Amniotic stem cell (primary cell): ENCODE measurements around the gene SOCS3.

ENCODE experiments used
- DNase-seq: peaks from one replicate; lab custom pipeline; 2025; lab: John Stamatoyannopoulos, UW

Gene SOCS3

GRCh38 chr17:78359997-78360370, at the start of gene SOCS3:
Gene SOCS3 (minus strand): TSS chr17:78360077. CDS start chr17:78359095, 982 bp downstream.
- DNase-seq, result peak; percentile 93

- no peak for DNase-seq
Observed at GRCh38 chr17:78409191-78409928, 49.5 kb upstream of the SOCS3 start.

- DNase-seq, result no peak
Observed at GRCh38 chr17:78408476-78409050, 48.7 kb upstream of the SOCS3 start.

GRCh38 chr17:78407387-78408000, 47.6 kb upstream of the SOCS3 start:
- DNase-seq, result no peak

- no peak for DNase-seq
Observed at GRCh38 chr17:78406920-78407319, 47.0 kb upstream of the SOCS3 start.

- DNase-seq, result no peak
Observed at GRCh38 chr17:78406396-78406795, 46.5 kb upstream of the SOCS3 start.

- no peak for DNase-seq
Observed at GRCh38 chr17:78403822-78404221, 43.9 kb upstream of the SOCS3 start.

GRCh38 chr17:78401891-78402290, 42.0 kb upstream of the SOCS3 start:
- DNase-seq, result no peak

- DNase-seq, result no peak
Observed at GRCh38 chr17:78401246-78401645, 41.4 kb upstream of the SOCS3 start.

GRCh38 chr17:78400581-78401240, 40.8 kb upstream of the SOCS3 start:
- DNase-seq, result no peak

GRCh38 chr17:78399693-78400144, 39.8 kb upstream of the SOCS3 start:
- DNase-seq, result no peak

- no peak for DNase-seq
Observed at GRCh38 chr17:78399028-78399692, 39.3 kb upstream of the SOCS3 start.

- DNase-seq, result no peak
Observed at GRCh38 chr17:78398390-78398789, 38.5 kb upstream of the SOCS3 start.

- DNase-seq, result peak; percentile 20
Observed at GRCh38 chr17:78397681-78398101, 37.8 kb upstream of the SOCS3 start.

- DNase-seq, result no peak
Observed at GRCh38 chr17:78396441-78397337, 36.8 kb upstream of the SOCS3 start.

GRCh38 chr17:78395155-78395554, 35.3 kb upstream of the SOCS3 start:
- no peak for DNase-seq

- no peak for DNase-seq
Observed at GRCh38 chr17:78394209-78394608, 34.3 kb upstream of the SOCS3 start.

- DNase-seq, result no peak
Observed at GRCh38 chr17:78393575-78393974, 33.7 kb upstream of the SOCS3 start.

GRCh38 chr17:78392295-78392694, 32.4 kb upstream of the SOCS3 start:
- DNase-seq, result no peak

GRCh38 chr17:78391843-78392242, 32.0 kb upstream of the SOCS3 start:
- peak; percentile 18 for DNase-seq

GRCh38 chr17:78391051-78391431, 31.2 kb upstream of the SOCS3 start:
- DNase-seq, result no peak
